ENCODE measurements around the gene ATP2C2. TPM values are rescaled to one million over a fixed set of nuclear protein-coding genes. Genes with fewer than 3 reads are reported as not detected.

ATP2C2 gene
- polyA plus RNA-seq, 1 donor (not counting 4 experiments of a cell fraction or from before 2014, with no cell fraction given), result 0.96 TPM

DNA sequence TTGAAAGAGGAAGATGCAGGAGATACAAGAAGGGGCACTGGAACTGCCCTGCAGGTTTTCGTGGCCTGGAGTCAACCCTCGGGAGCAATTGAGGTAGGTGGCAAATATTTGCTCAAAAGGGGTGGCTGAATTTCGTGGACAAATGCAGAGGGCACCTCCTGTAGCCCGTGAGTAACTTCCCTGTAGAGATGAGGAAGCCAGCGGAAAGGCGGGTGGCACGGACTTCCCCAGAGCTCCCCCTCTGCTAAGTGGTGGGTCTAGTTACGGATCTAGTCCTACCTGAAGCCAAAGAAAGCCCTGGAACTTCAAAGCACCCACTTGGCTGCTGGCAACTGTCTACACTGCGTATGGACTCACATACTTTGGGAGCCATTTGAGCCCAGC is 1.0 kb upstream of the ATP2C2 start:
- H3K4me3 ChIP-seq (ENCODE audit: control insufficient read depth in 2 of 3, extremely low read depth in 1 of 3, insufficient read depth in 2 of 3, low read depth in 1 of 3, low read length in 3 of 3), result no peak overlapping the region
- FAIRE-seq (no peak), DNase-seq (ENCODE audit: low read depth, low spot score) (no peak)
- no peaks in the 10 kb centered on the region for H3K79me2 ChIP-seq (ENCODE audit: control insufficient read depth, insufficient read depth, low read length)
- H3K27ac ChIP-seq (ENCODE audit: control insufficient read depth, insufficient read depth, low read length), result no peak overlapping the region
- H3K4me2 ChIP-seq (ENCODE audit: control insufficient read depth, extremely low read depth, insufficient read depth, low read depth, low read length), result no peak overlapping the region
- H4K20me1 ChIP-seq (ENCODE audit: control insufficient read depth, extremely low read depth, insufficient read depth, low read length), result no peaks in the 10 kb centered on the region
- H3K36me3 ChIP-seq (ENCODE audit: control insufficient read depth in 2 of 2, extremely low read depth in 1 of 2, insufficient read depth in 2 of 2, low read length in 2 of 2), result no peaks in the 10 kb centered on the region
- H3K27me3 ChIP-seq (ENCODE audit: control insufficient read depth, extremely low read depth, insufficient read depth, low read length), result peaks cover 30% of the 10 kb centered on the region
- H3K9ac ChIP-seq (ENCODE audit: control insufficient read depth, extremely low read depth, insufficient read depth, low read length), result no peak overlapping the region
- no peaks in the 10 kb centered on the region for H3K9me1 ChIP-seq (ENCODE audit: control insufficient read depth, extremely low read depth, insufficient read depth, low read length)
- dilution Hi-C loops (cut with MboI; ENCODE audit: extremely low pct_ligation_motif_present, low sequenced_read_pairs), result no loop called here
- TF ChIP-seq, protein P1, sequence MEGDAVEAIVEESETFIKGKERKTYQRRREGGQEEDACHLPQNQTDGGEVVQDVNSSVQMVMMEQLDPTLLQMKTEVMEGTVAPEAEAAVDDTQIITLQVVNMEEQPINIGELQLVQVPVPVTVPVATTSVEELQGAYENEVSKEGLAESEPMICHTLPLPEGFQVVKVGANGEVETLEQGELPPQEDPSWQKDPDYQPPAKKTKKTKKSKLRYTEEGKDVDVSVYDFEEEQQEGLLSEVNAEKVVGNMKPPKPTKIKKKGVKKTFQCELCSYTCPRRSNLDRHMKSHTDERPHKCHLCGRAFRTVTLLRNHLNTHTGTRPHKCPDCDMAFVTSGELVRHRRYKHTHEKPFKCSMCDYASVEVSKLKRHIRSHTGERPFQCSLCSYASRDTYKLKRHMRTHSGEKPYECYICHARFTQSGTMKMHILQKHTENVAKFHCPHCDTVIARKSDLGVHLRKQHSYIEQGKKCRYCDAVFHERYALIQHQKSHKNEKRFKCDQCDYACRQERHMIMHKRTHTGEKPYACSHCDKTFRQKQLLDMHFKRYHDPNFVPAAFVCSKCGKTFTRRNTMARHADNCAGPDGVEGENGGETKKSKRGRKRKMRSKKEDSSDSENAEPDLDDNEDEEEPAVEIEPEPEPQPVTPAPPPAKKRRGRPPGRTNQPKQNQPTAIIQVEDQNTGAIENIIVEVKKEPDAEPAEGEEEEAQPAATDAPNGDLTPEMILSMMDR (optimal IDR thresholded peaks at IDR 0.05 in 1 of 3, IDR thresholded peaks at IDR 0.05 in 1 of 3, conservative IDR thresholded peaks at IDR 0.05 in 1 of 3; ENCODE audit: extremely low read depth in 1 of 3, insufficient read depth in 2 of 3, low read length in 3 of 3), result no peak
- no peak for TF ChIP-seq EZH2 (IDR thresholded peaks at IDR 0.05; ENCODE audit: low read length)
- H3K4me1 ChIP-seq (ENCODE audit: control insufficient read depth, extremely low read depth, insufficient read depth, low read length), result peaks cover 23% of the 10 kb centered on the region
- no peak overlapping the region for H2AFZ ChIP-seq (ENCODE audit: control insufficient read depth, low read length)
- H3K9me3 ChIP-seq (ENCODE audit: control insufficient read depth, low read depth, low read length), result no peaks in the 10 kb centered on the region

DNA sequence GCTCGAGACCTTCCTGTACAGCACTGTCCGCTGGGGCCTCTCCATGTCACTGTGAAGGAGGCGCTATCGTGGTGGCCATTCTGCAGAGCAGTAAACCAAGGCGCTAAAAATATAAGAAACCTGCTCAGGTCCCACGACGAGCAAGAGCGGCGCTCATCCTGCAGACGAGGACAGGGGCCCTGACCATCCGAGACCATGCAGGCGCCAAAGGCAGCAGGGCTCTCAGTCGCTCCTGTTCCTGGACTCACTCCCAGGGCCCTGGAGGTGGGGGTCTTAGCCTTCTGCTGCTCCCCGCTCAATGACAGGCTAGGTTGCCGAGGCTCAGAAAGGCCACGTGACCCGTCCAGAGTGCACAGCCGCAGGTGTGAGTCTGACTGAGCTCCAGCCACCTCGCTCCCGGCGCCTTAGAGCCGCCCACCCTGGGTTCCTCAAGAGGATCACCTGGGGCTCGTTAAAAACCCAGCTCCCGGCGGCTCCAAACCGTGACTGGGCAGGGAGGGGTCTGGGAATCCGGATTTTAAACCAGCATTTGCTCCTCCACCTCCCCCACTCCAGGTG is 509 bp upstream of the ATP2C2 start:
- Histone ChIP-seq H3K4me3 (ENCODE audit: control insufficient read depth in 2 of 3, extremely low read depth in 1 of 3, insufficient read depth in 2 of 3, low read depth in 1 of 3, low read length in 3 of 3) (peak overlapping the region in 2 of 3 experiments; percentile 55 to 65), H3K9me1 (ENCODE audit: control insufficient read depth, extremely low read depth, insufficient read depth, low read length) (no peaks in the 10 kb centered on the region), H3K36me3 (ENCODE audit: control insufficient read depth in 2 of 2, extremely low read depth in 1 of 2, insufficient read depth in 2 of 2, low read length in 2 of 2) (no peaks in the 10 kb centered on the region), H3K27ac (ENCODE audit: control insufficient read depth, insufficient read depth, low read length) (no peak overlapping the region), H4K20me1 (ENCODE audit: control insufficient read depth, extremely low read depth, insufficient read depth, low read length) (no peaks in the 10 kb centered on the region), H3K9ac (ENCODE audit: control insufficient read depth, extremely low read depth, insufficient read depth, low read length) (peak overlapping the region; percentile 47), H3K9me3 (ENCODE audit: control insufficient read depth, low read depth, low read length) (no peaks in the 10 kb centered on the region), H2AFZ (ENCODE audit: control insufficient read depth, low read length) (peak overlapping the region; percentile 56), H3K4me1 (ENCODE audit: control insufficient read depth, extremely low read depth, insufficient read depth, low read length) (peaks cover 23% of the 10 kb centered on the region), H3K4me2 (ENCODE audit: control insufficient read depth, extremely low read depth, insufficient read depth, low read depth, low read length) (peak overlapping the region; percentile 81), H3K27me3 (ENCODE audit: control insufficient read depth, extremely low read depth, insufficient read depth, low read length) (peaks cover 30% of the 10 kb centered on the region), H3K79me2 (ENCODE audit: control insufficient read depth, insufficient read depth, low read length) (no peaks in the 10 kb centered on the region)
- DNase-seq (ENCODE audit: low read depth, low spot score) (no peak), FAIRE-seq (no peak)
- no peak for TF ChIP-seq EZH2 (IDR thresholded peaks at IDR 0.05; ENCODE audit: low read length)
- TF ChIP-seq, protein P1 (optimal IDR thresholded peaks at IDR 0.05 in 1 of 3, IDR thresholded peaks at IDR 0.05 in 1 of 3, conservative IDR thresholded peaks at IDR 0.05 in 1 of 3; ENCODE audit: extremely low read depth in 1 of 3, insufficient read depth in 2 of 3, low read length in 3 of 3), result no peak
- dilution Hi-C loops (cut with MboI; ENCODE audit: extremely low pct_ligation_motif_present, low sequenced_read_pairs), result no loop called here
